Stimulated activated naive CD8-positive, alpha-beta T cell treated with anti-CD3 and anti-CD28 coated beads, Interleukin-15, Interleukin-2, amounts not matched to agents 100 ng/mL and 50 ng/mL, for 24 hours (primary cell): ENCODE measurements around the gene OSBP2.

ENCODE experiments used
- H3K27ac Mint-ChIP-seq: one replicate; pipeline ENCODE4 v1.8.0; 2021; ENCODE audit warnings: mild to moderate bottlenecking, mixed read lengths
- H3K27me3 Mint-ChIP-seq: one replicate; pipeline ENCODE4 v1.8.0; 2021; ENCODE audit warnings: mixed read lengths
- H3K36me3 Mint-ChIP-seq: one replicate; pipeline ENCODE4 v1.8.0; 2021; ENCODE audit warnings: low read depth, mixed read lengths
- H3K4me1 Mint-ChIP-seq: one replicate; pipeline ENCODE4 v1.8.0; 2021; ENCODE audit warnings: low read depth, mixed read lengths
- H3K4me3 Mint-ChIP-seq: one replicate; pipeline ENCODE4 v1.8.0; 2021; ENCODE audit warnings: mild to moderate bottlenecking, mixed read lengths
- H3K9me3 Mint-ChIP-seq: one replicate; pipeline ENCODE4 v1.8.0; 2021; ENCODE audit warnings: mixed read lengths

Gene OSBP2

DNA sequence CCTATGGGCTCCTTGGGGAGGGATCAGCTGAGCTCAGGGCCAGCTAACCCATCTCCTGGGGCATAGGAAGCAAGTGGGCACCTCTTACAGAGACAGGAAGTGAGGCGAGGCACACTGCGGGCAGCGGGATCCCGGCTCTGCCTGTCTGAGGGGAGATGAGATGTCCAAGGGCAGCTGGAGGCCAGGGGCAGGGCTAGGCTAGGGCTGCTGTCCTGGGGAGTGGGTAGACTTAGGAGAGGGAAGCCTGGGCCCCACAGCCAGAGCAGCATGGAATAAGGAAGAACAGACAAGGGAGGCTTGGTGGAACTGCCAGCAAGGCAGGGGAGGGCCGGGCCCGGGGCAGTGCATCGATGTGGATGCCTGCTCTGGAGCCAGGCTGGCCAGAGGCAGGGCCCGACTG lies 197.6 kb downstream of the OSBP2 start:
- Mint-ChIP-seq H3K36me3 (peaks cover 3% of the 10 kb centered on the region), H3K9me3 (no peaks in the 10 kb centered on the region), H3K27me3 (no peaks in the 10 kb centered on the region), H3K4me1 (peaks cover 7% of the 10 kb centered on the region), H3K27ac (no peak overlapping the region), H3K4me3 (no peak overlapping the region)

- Mint-ChIP-seq H3K9me3 (no peaks in the 10 kb centered on the region), H3K27me3 (no peaks in the 10 kb centered on the region), H3K4me1 (peaks cover 7% of the 10 kb centered on the region), H3K27ac (no peak overlapping the region), H3K4me3 (no peak overlapping the region), H3K36me3 (peaks cover 4% of the 10 kb centered on the region)
Measured at GRCh38 chr22:30892731-30893221, 198.1 kb downstream of the OSBP2 start.

DNA sequence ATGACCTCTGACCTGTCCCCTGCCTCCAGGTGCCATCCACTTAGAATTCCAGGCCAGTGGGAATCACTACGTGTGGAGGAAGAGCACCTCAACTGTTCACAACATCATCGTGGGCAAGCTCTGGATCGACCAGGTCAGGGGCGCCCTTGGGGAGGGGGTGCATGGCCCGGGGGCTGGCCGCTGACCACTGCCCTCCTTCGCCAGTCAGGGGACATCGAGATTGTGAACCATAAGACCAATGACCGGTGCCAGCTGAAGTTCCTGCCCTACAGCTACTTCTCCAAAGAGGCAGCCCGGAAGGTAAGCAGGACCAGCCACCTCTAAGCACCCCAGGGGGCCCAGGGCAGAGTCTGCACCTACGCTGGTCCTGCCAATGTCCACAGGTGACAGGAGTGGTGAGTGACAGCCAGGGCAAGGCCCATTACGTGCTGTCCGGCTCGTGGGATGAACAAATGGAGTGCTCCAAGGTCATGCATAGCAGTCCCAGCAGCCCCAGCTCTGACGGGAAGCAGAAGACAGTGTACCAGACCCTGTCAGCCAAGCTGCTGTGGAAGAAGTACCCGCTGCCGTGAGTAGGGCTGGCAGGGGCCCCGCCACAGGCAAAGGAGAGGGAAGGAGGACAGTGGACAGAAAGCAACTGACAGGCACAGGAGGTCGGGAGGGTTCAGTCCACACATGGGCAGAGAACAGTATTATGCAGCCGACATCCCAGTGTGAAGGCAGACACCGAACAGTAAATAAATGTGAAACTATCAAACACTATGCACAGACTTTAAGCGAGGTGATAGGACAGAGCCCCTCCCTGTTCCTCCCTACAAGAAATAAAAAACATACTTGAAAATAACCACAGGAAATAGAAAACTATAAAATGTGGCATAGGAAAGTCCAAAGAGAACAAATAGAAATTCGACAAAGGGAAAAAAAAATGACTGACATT lies 199.0 kb downstream of the OSBP2 start:
- Mint-ChIP-seq H3K4me3 (peak overlapping the region; percentile 36), H3K9me3 (no peaks in the 10 kb centered on the region), H3K27ac (no peak overlapping the region), H3K36me3 (peaks cover 8% of the 10 kb centered on the region), H3K4me1 (peaks cover 7% of the 10 kb centered on the region), H3K27me3 (no peaks in the 10 kb centered on the region)

DNA sequence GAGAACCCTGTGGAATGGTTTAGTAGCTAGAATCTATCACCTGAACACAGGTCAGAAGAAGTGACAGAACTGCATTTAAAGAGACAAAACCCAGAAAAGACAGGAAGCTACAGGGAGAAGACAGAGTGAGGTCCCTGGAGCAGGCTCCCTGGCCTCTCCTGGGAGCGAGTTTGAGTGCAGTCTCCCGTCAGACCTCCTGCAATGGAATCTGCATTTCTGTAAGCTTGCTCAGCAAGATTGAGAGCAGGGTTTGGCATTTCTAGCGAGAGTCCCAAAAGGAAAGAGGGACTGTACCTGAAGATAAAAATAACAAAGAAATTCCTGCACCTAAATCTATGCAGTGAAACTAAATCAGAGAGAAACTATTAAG lies 199.7 kb downstream of the OSBP2 start:
- Mint-ChIP-seq H3K27me3 (no peaks in the 10 kb centered on the region), H3K4me1 (peaks cover 7% of the 10 kb centered on the region), H3K9me3 (no peaks in the 10 kb centered on the region), H3K36me3 (peaks cover 8% of the 10 kb centered on the region), H3K4me3 (no peak overlapping the region), H3K27ac (no peak overlapping the region)

- H3K27me3 Mint-ChIP-seq, result no peaks in the 10 kb centered on the region
- no peak overlapping the region for H3K4me3 Mint-ChIP-seq
- H3K27ac Mint-ChIP-seq, result no peak overlapping the region
- H3K9me3 Mint-ChIP-seq, result no peaks in the 10 kb centered on the region
- H3K36me3 Mint-ChIP-seq, result peaks cover 20% of the 10 kb centered on the region
- peaks cover 4% of the 10 kb centered on the region for H3K4me1 Mint-ChIP-seq
Measured at GRCh38 chr22:30902496-30903357, 208.1 kb downstream of the OSBP2 start.

- H3K27ac Mint-ChIP-seq, result no peak overlapping the region
- no peak overlapping the region for H3K4me3 Mint-ChIP-seq
- peaks cover 16% of the 10 kb centered on the region for H3K36me3 Mint-ChIP-seq
- peaks cover 4% of the 10 kb centered on the region for H3K4me1 Mint-ChIP-seq
- no peaks in the 10 kb centered on the region for H3K27me3 Mint-ChIP-seq
- no peaks in the 10 kb centered on the region for H3K9me3 Mint-ChIP-seq
Measured at GRCh38 chr22:30903876-30904460, 209.3 kb downstream of the OSBP2 start.

DNA sequence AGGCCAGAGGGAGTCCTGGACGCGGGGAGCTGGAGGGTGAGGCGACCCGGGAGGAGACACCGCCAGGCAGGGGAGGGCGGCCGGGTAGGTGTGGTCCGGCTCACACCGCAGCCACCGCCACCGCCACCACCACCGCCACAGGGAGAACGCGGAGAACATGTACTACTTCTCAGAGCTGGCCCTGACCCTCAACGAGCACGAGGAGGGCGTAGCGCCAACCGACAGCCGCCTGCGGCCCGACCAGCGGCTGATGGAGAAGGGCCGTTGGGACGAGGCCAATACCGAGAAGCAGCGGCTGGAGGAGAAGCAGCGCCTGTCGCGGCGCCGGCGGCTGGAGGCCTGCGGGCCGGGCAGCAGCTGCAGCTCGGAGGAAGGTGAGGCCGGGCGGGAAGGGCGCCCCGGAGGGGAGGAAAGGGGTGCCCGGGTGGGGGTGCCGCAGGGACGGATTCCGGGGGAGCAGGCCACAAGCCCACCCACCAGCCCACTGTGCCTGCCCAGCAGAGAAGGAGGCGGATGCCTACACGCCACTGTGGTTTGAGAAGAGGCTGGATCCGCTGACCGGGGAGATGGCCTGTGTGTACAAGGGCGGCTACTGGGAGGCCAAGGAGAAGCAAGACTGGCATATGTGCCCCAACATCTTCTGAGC lies 211.1 kb downstream of the OSBP2 start:
- no peaks in the 10 kb centered on the region for H3K9me3 Mint-ChIP-seq
- H3K36me3 Mint-ChIP-seq, result peaks cover 19% of the 10 kb centered on the region
- no peaks in the 10 kb centered on the region for H3K27me3 Mint-ChIP-seq
- H3K27ac Mint-ChIP-seq, result no peak overlapping the region
- H3K4me3 Mint-ChIP-seq, result no peak overlapping the region
- peaks cover 4% of the 10 kb centered on the region for H3K4me1 Mint-ChIP-seq

DNA sequence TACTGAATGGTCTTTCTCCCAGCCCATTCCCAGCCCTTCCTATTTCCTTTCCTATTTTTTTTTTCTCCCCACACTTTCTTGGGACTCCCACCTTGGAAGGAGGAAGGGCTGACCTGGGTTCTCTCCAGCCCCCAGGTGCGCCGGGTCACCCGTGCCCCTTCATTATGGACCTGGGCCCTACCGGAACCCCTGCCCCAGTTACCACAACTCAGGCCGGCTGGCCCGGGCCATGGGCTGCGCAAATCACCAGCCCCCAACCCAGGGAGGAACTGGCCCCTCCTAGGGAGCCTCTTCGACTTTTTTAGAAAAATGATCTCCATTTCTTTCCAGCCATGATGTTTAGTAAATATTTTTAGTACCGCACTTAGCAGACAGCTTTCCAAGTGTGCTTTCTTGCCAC lies 211.7 kb downstream of the OSBP2 start:
- Mint-ChIP-seq H3K9me3 (no peaks in the 10 kb centered on the region), H3K36me3 (peaks cover 19% of the 10 kb centered on the region)

DNA sequence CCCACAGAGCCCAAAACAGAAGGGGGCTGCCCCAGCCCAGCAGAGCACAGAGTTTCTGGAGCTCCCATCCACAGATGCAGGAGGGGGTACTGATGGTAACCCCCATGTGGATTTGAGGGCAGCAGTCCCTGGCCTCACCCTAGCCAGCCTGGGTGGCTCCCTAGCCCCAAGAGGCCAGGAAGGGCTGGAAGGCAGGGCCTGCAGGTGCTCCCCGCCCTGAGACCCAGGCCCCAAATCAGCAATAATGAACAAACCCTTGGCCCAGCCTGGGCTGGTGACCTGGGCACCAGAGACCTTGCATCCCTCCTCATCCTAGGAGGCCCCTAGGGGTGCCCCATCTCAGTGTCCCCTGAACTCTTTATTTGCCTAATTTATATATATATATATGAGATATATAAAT lies 212.3 kb downstream of the OSBP2 start:
- Mint-ChIP-seq H3K27me3 (no peaks in the 10 kb centered on the region), H3K27ac (no peak overlapping the region), H3K9me3 (no peaks in the 10 kb centered on the region)

More for the DNA sequence above, 211.7 kb downstream of the OSBP2 start:
- no peak overlapping the region for H3K4me3 Mint-ChIP-seq
- peaks cover 4% of the 10 kb centered on the region for H3K4me1 Mint-ChIP-seq
- no peaks in the 10 kb centered on the region for H3K27me3 Mint-ChIP-seq
- H3K27ac Mint-ChIP-seq, result no peak overlapping the region

GRCh38 chr22:30908051-30908461 lies 213.4 kb downstream of the OSBP2 start:
- peaks cover 8% of the 10 kb centered on the region for H3K36me3 Mint-ChIP-seq
- H3K4me3 Mint-ChIP-seq, result no peak overlapping the region
- H3K27me3 Mint-ChIP-seq, result no peaks in the 10 kb centered on the region
- H3K9me3 Mint-ChIP-seq, result no peaks in the 10 kb centered on the region
- peaks cover 1% of the 10 kb centered on the region for H3K4me1 Mint-ChIP-seq
- no peak overlapping the region for H3K27ac Mint-ChIP-seq

More for the DNA sequence above, 212.3 kb downstream of the OSBP2 start:
- H3K4me1 Mint-ChIP-seq, result peaks cover 4% of the 10 kb centered on the region
- H3K36me3 Mint-ChIP-seq, result peaks cover 15% of the 10 kb centered on the region
- no peak overlapping the region for H3K4me3 Mint-ChIP-seq

DNA sequence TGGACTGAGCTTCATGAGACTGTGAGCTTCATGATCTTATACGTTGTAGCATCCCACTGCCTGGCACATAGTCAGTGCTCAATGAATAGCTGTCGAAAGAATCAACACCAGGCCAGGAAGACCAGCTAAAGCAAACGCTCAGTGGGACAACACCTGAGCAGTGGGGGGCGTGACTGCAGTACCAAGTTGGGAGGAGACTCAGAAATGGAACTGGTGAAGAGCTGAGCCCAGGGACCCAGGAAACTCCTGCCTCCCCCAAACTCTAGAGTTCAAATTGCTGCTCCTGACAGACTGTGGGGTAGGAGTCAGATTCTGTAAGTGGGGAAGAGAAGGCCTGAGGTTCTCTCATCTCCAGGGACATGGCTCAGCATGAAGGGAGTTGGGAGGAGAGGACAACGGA lies 214.6 kb downstream of the OSBP2 start:
- H3K4me1 Mint-ChIP-seq, result no peaks in the 10 kb centered on the region
- H3K9me3 Mint-ChIP-seq, result no peaks in the 10 kb centered on the region
- no peak overlapping the region for H3K27ac Mint-ChIP-seq
- H3K27me3 Mint-ChIP-seq, result no peaks in the 10 kb centered on the region
- H3K4me3 Mint-ChIP-seq, result no peak overlapping the region
- peaks cover 6% of the 10 kb centered on the region for H3K36me3 Mint-ChIP-seq

- Mint-ChIP-seq H3K27ac (no peak overlapping the region), H3K27me3 (no peaks in the 10 kb centered on the region), H3K9me3 (no peaks in the 10 kb centered on the region), H3K4me3 (no peak overlapping the region), H3K4me1 (no peaks in the 10 kb centered on the region), H3K36me3 (peaks cover 7% of the 10 kb centered on the region)
Measured at GRCh38 chr22:30910358-30910757, 215.7 kb downstream of the OSBP2 start.

GRCh38 chr22:30918761-30919160 lies 224.1 kb downstream of the OSBP2 start:
- Mint-ChIP-seq H3K9me3 (no peaks in the 10 kb centered on the region), H3K4me1 (peaks cover 20% of the 10 kb centered on the region), H3K4me3 (no peak overlapping the region), H3K27me3 (no peaks in the 10 kb centered on the region), H3K36me3 (peaks cover 5% of the 10 kb centered on the region), H3K27ac (no peak overlapping the region)

GRCh38 chr22:30919973-30920372 lies 225.3 kb downstream of the OSBP2 start:
- no peaks in the 10 kb centered on the region for H3K9me3 Mint-ChIP-seq
- H3K4me3 Mint-ChIP-seq, result no peak overlapping the region
- H3K36me3 Mint-ChIP-seq, result peaks cover 10% of the 10 kb centered on the region
- H3K27ac Mint-ChIP-seq, result no peak overlapping the region
- peaks cover 20% of the 10 kb centered on the region for H3K4me1 Mint-ChIP-seq
- no peaks in the 10 kb centered on the region for H3K27me3 Mint-ChIP-seq
